HG02981 (cell line): Measurements from ENCODE around the gene BDP1.
"Not testable (repeated sequence)": the region's sequence is repeated elsewhere in the genome, so short reads cannot be mapped to it uniquely, and the experiment has no call there.

ENCODE experiments used
- ATAC-seq: cut with Tn5 transposase; IDR thresholded peaks from one replicate; pipeline ENCODE4 v1.9.1; 2021; ENCODE audit warnings: mild to moderate bottlenecking, moderate library complexity; ENCODE audit not compliant: unreplicated experiment

BDP1 gene, protein sequence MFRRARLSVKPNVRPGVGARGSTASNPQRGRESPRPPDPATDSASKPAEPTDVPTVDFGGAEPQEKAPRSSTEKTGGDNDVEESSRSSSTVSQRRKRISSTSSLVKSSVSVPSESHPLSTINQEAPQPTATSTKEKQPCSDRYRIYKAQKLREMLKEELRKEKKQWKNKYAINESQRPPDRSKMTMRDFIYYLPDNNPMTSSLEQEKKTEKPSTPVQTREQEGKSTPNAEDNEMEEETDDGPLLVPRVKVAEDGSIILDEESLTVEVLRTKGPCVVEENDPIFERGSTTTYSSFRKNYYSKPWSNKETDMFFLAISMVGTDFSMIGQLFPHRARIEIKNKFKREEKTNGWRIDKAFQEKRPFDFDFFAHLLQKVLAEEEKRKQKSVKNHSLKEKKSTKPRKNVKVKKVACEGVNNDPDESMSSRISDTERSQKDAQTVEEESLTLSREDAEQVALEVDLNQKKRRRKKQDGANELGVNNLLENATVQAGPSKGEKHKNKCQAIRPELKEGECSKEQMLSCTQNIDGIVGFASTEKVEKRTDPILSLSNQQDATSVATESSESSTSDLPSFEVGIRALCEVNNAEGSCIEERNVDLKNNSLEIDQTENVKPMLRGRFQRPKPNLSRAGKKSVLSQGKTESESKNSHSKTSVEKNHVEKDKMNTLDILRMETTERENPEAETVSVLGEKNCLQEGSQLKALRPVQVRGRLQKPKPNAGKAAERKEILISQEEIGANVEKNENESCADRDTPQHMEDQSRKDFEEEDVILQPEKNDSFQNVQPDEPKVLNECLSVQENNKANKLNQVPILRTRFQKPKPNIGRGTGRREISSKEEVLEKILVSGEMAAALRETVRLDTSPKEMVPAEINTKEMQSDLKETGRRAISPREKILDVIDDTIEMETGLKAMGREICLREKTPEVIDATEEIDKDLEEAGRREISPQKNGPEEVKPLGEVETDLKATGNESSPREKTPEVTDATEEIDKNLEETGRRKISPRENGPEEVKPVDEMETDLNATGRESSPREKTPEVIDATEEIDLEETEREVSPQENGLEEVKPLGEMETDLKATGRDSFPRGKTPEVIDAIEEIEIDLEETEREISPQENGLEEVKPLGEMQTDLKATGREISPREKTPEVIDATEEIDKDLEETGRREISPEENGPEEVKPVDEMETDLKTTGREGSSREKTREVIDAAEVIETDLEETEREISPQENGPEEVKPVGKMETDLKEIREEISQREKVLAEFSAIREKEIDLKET (N-terminal part only)

GRCh38 chr5:71455427-71456361 is at the start of gene BDP1:
Gene BDP1 (plus strand): TSS chr5:71455651. CDS start chr5:71455878, 227 bp downstream.
- ATAC-seq: peak; percentile 89

- ATAC-seq: not testable (repeated sequence)
These were observed 45.4 kb upstream of the BDP1 start for GRCh38 chr5:71410088-71410487.

GRCh38 chr5:71415626-71416025 is 39.8 kb upstream of the BDP1 start:
- ATAC-seq: not testable (repeated sequence)

- not testable (repeated sequence) for ATAC-seq
These were observed 37.4 kb upstream of the BDP1 start for GRCh38 chr5:71418026-71418425.

DNA sequence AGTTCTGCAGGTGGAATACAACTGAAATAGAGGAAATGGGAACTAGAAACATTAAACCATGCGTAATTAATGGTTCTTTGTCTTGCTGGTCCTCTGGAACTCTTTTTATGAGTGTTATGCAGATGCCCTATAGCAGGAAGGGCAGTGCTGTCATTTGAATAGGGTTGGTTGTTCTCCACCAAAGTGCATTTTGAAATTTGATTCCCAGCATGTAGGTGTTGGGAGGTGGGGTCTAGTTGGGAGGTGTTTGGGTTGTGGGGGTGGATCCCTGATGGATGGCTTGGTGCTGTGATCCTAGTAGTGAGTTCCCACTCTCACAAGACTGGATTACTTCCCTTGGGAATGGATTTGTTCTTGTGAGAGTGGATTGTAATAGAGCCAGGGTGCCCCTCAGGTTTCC is 34.2 kb upstream of the BDP1 start:
- ATAC-seq: not testable (repeated sequence)

DNA sequence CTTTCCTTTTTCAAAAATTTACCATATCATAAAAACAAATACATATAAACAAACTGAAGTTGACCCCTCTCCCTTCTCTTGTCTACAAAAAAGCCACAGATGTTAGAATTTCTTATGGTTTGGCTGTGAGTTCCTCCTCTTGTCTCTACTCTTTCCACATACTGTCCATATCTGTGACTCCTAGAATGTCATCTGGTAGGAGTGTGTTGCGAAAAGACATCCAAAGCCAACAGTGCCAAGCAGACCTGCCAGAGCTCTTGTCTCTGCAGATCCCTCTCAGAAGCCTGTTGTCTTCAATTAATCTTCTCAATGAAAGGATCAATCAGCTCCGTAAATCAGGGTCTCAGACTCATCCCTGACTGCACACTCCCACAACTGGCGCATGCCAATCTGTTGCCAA is 31.6 kb upstream of the BDP1 start:
- ATAC-seq: not testable (repeated sequence)

DNA sequence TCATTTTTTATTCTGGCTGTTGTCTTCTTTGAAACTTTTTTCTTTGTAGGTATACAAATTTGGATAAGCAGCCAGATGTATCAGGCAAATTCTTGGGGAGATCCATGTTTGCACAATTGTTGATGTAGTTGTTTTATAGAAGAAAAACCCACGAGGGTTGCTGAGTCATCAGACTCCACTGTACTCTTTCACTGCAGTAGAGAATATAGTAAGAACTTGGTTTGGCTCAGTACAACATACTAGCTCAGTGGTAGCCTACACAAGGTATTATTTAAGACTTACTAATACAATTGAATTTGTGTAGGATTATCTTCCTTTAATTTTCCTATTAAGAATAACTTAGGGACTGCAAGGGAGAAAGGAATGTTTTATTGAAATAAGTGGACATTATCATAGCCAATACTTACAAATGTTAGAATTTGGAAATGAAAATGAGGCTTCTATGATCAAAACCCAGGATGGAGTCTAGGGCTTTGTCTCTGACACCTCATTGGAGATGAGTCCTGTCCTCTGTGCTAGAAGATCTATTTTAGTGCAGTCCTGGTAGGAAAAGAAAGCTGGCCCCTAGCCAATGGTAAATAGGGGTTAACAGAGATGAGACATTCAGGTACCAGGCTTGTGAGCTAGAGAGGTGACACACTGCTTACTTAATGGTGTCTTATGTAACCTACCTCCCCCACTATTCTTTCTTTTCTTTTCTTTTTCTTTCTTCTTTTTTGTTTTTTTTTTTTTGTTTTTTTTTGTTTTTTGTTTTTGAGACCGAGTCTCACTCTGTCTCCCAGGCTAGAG is 28.6 kb upstream of the BDP1 start:
- not testable (repeated sequence) for ATAC-seq

DNA sequence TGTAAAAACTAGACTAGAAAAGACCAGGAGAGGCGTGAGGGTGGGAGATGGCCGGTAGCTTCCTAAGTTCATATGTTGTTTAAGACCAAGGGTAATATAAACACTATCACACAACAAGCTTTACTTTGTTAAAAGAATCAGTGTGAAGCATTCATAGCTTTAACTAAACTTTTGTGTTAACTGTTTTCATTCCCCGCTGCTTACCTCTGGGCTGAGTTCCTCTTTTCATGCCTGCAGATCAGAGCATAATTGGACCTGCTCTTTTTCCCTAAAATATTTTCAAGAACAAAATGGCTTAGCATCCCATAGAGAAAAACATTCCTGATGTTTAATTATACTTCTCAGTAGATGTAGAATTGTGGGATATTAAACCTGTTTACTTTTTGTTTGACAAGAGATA is 23.0 kb upstream of the BDP1 start:
- ATAC-seq: not testable (repeated sequence)

DNA sequence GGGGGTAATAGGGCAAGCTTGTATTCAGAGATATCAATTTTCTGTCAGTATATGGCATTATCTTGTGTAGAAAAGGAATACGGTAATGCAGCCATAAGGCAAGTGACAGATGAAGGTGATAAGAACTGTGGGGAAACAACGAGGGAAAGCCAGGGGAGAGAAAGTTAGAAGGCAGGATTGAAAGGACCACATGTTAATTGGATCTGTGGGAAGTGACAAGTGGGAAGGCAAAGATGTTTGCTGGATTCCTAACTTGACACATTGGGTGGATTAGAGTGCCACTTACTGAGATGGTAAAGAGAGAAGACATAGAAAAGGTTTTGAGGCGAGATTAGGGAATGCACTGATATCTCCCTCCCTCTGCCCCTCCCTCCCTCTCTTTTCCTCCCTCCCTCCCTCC is 20.6 kb upstream of the BDP1 start:
- not testable (repeated sequence) for ATAC-seq

DNA sequence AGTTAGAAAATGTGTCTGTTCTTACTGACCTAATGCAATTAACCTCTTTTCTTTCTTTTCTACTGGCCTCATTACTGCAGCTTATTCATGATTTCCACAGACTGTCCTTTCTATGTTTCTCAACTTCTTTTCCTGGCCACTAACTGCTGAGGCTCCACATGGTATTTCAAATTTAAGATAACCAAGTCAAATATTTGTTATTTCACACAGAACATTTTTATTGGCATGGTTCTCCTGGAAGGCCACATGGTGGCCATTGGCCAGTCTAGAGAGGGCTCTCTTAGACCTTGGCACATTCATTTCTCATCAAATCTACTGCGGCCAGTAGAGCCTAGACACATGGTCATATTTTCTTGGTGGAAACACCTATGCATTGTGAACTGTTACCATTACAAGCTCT is 13.9 kb upstream of the BDP1 start:
- ATAC-seq: not testable (repeated sequence)

- ATAC-seq: not testable (repeated sequence)
These were observed 11.6 kb upstream of the BDP1 start for GRCh38 chr5:71443891-71444290.

GRCh38 chr5:71445015-71445414 is 10.4 kb upstream of the BDP1 start:
- ATAC-seq: not testable (repeated sequence)

- not testable (repeated sequence) for ATAC-seq
These were observed 9.8 kb upstream of the BDP1 start for GRCh38 chr5:71445523-71446152.

GRCh38 chr5:71446540-71447216 is 8.8 kb upstream of the BDP1 start:
- ATAC-seq: not testable (repeated sequence)

DNA sequence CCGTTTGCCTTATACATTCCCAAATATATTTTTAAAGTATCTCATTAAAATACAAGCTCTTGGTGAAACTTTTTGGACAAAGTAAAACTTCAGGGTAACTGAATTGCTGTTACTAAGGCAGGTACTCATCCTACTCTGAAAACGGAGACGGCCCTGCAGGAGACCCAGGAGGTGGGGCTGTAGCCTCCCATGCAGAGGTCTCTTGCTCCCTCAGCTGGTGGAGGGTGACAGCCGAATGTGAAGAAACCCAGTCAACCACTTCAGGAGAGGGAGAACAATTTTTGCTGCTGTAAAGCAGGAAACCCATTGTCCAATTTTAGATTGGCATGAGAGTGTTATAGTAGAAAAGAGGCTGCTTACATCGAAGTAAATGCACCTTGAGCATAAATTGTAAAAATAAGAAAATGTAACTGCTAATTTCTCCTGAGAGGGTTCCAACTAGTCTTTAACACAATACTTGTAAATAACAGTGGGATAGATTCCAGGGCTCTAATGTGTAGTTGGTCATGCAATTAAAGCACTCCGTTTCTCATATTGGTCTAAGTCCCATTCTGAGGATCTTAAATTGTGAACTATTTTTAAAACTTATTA is 8.1 kb upstream of the BDP1 start:
- peak; percentile 87 for ATAC-seq

GRCh38 chr5:71452876-71453275 is 2.6 kb upstream of the BDP1 start:
- no peak for ATAC-seq

GRCh38 chr5:71454913-71455312 is 538 bp upstream of the BDP1 start:
- ATAC-seq: no peak

DNA sequence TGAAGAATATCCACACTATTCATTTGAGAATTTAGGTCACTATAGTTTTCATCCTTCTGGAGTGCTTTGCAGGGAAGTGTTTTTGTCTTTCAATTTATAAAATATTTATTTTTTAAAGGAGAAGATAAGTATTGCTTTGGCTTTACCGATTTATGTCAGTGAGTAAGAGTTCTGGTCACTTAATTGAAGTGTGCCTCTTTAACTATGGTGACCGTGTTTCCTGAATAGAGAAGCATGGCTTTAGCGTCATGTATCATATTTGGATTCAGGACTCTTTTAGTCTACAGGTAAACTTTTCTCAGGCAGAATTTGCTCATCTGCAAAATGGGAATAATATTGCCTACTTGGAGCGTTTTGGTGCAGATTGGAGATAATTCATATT is 902 bp downstream of the BDP1 start:
- peak; percentile 9 for ATAC-seq
